ENCODE results near the gene TACC2. TPM values are rescaled to one million over a fixed set of nuclear protein-coding genes. Genes with fewer than 3 reads are reported as not detected.

Gene TACC2
- total and polyA plus RNA-seq, 9 of the 15 experiments (the other 6 are each of a cell fraction or from before 2014, with no cell fraction given): under 0.01 to 0.35 (median 0.03) TPM; not detected in 6

GRCh38 chr10:122263971-122264370 lies 275.0 kb downstream of the TACC2 start (continued):
- TF ChIP-seq KLF6 (CRISPR knock-in tag; IDR thresholded peaks at IDR 0.05; ENCODE audit: borderline replicate concordance): no peak
- TF ChIP-seq MYBL2 (IDR thresholded peaks at IDR 0.05; ENCODE audit: low read depth): no peak
- no peak for TF ChIP-seq MYBL2 (CRISPR knock-in tag; IDR thresholded peaks at IDR 0.05; ENCODE audit: borderline replicate concordance)
- TF ChIP-seq TFE3 (CRISPR knock-in tag; IDR thresholded peaks at IDR 0.05): no peak
- no peak for TF ChIP-seq MCM7 (IDR thresholded peaks at IDR 0.05)
- TF ChIP-seq CEBPZ (IDR thresholded peaks at IDR 0.05; ENCODE audit: borderline replicate concordance, low read depth, low read length): no peak
- TF ChIP-seq ATF1 (CRISPR knock-in tag; IDR thresholded peaks at IDR 0.05): no peak
- TF ChIP-seq ATF1 (tag; IDR thresholded peaks at IDR 0.05): no peak
- TF ChIP-seq ELF1 (tag; IDR thresholded peaks at IDR 0.05): no peak
- TF ChIP-seq BRD9 (IDR thresholded peaks at IDR 0.05; ENCODE audit: low read depth, partially characterized antibody): no peak
- no peak for TF ChIP-seq BRCA1 (IDR thresholded peaks at IDR 0.05)
- TF ChIP-seq BRCA1 (CRISPR knock-in tag; IDR thresholded peaks at IDR 0.05): no peak
